Right atrium auricular region (tissue), 2 donors: ENCODE results near the gene CD300A. TPM values are rescaled to one million over a fixed set of nuclear protein-coding genes. Genes with fewer than 3 reads are reported as not detected.

Source experiments
- DNase-seq: peaks from one replicate; pipeline ENCODE4 v3.0.0-alpha.2; 2019; ENCODE audit warnings: low spot score
- H3K27ac ChIP-seq, 2 donors: fragments of 200-600 bp; sonication (generic); 1 replicate in 1 of 2; 2 replicates in 1 of 2; pipeline ENCODE4 v1.5.1; 2016 to 2019
- H3K27me3 ChIP-seq, 2 donors: fragments of 200-600 bp; sonication (generic); one replicate each; pipeline versions ENCODE4 v1.5.1 to v1.6.0; 2017 to 2019
- H3K36me3 ChIP-seq: fragments of 200-600 bp; sonication (generic); one replicate; pipeline ENCODE4 v1.5.1; 2016
- H3K4me1 ChIP-seq, 2 donors: fragments of 200-600 bp; sonication (generic); one replicate each; pipeline versions ENCODE4 v1.5.1 to v1.6.0; 2017 to 2019
- H3K4me3 ChIP-seq, 2 donors: fragments of 200-600 bp; sonication (generic); 1 replicate in 1 of 2; 2 replicates in 1 of 2; pipeline ENCODE4 v1.5.1; 2017 to 2019; ENCODE audit warnings: mild to moderate bottlenecking in 1 of 2, moderate library complexity in 1 of 2
- H3K9me3 ChIP-seq, 2 donors: fragments of 200-600 bp; sonication (generic); one replicate each; pipeline ENCODE4 v1.5.1; 2019
- CTCF ChIP-seq, 2 donors: fragments of 200-600 bp; sonication (generic); IDR thresholded peaks; one replicate each; pipeline ENCODE4 v1.5.1; 2019; ENCODE audit warnings: antibody characterized with exemption in 2 of 2
- total RNA-seq, 2 donors: library from RNA; depleted of rRNA; stranded (reverse); fragments of >200 nt; gene quantifications; one replicate each; pipeline ENCODE4 v1.1.0, GENCODE V29; 2016

CD300A gene
- total RNA-seq, 2 donors from 2014 or later: 2.0 to 7.8 TPM

GRCh38 chr17:74447628-74448159 lies 18.7 kb upstream of the CD300A start:
- Histone ChIP-seq H3K36me3 (no peaks in the 10 kb centered on the region), H3K27me3 (no peaks in the 10 kb centered on the region), H3K27ac (peak overlapping the region; percentile 66 to 78), H3K4me1 (peaks cover 0 to 59% of the 10 kb centered on the region in 2 donors), H3K4me3 (no peak overlapping the region), H3K9me3 (no peaks in the 10 kb centered on the region)
- DNase-seq: no peak
- TF ChIP-seq CTCF (IDR thresholded peaks at IDR 0.05): no peak

- peaks cover 0 to 59% of the 10 kb centered on the region in 2 donors for H3K4me1 ChIP-seq
Observed at GRCh38 chr17:74448756-74449155, 17.7 kb upstream of the CD300A start.

DNA sequence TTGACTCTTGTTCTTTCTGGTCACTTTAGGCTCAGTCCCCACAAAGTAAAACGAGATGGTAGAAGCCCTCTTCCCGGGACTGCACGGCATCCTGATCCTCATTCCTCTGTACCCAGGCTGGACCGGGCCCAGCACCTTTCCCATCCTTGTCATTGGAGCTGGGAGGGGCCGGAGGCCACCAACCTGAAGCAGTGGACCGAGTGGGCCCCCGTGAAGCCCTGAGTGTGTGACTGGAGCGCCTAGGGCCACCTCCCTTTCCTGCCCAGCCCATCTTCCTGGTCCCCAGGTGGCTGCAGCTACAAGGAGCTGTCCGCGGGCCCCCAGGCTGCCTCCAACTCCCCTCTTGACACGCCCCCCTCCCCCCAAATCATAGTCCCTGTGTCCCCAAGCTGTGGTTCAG lies 17.1 kb upstream of the CD300A start:
- H3K36me3 ChIP-seq: no peaks in the 10 kb centered on the region
- H3K27me3 ChIP-seq: no peaks in the 10 kb centered on the region
- H3K4me1 ChIP-seq: peaks cover 0 to 56% of the 10 kb centered on the region in 2 donors
- H3K27ac ChIP-seq: peak overlapping the region; percentile 38 to 60
- no peak for DNase-seq
- no peak overlapping the region for H3K4me3 ChIP-seq
- TF ChIP-seq CTCF (IDR thresholded peaks at IDR 0.05): no peak
- no peaks in the 10 kb centered on the region for H3K9me3 ChIP-seq

More at GRCh38 chr17:74448756-74449155, 17.7 kb upstream of the CD300A start:
- H3K27ac ChIP-seq: peak overlapping the region; percentile 38 to 60
- DNase-seq: no peak
- no peaks in the 10 kb centered on the region for H3K9me3 ChIP-seq
- no peak overlapping the region for H3K4me3 ChIP-seq
- no peak for TF ChIP-seq CTCF (IDR thresholded peaks at IDR 0.05)
- no peaks in the 10 kb centered on the region for H3K27me3 ChIP-seq
- H3K36me3 ChIP-seq: no peaks in the 10 kb centered on the region

GRCh38 chr17:74449773-74450172 lies 16.7 kb upstream of the CD300A start:
- Histone ChIP-seq H3K27ac (peak overlapping the region; percentile 38 to 60), H3K4me3 (no peak overlapping the region), H3K27me3 (no peaks in the 10 kb centered on the region), H3K9me3 (no peaks in the 10 kb centered on the region), H3K36me3 (no peaks in the 10 kb centered on the region), H3K4me1 (peaks cover 0 to 56% of the 10 kb centered on the region in 2 donors)
- no peak for DNase-seq
- TF ChIP-seq CTCF (IDR thresholded peaks at IDR 0.05): no peak

GRCh38 chr17:74450231-74450630 lies 16.2 kb upstream of the CD300A start:
- no peak overlapping the region for H3K4me3 ChIP-seq
- no peaks in the 10 kb centered on the region for H3K9me3 ChIP-seq
- DNase-seq: peak; percentile 55
- H3K27ac ChIP-seq: peak overlapping the region; percentile 38 to 60
- H3K36me3 ChIP-seq: no peaks in the 10 kb centered on the region
- H3K4me1 ChIP-seq: peaks cover 0 to 56% of the 10 kb centered on the region in 2 donors
- no peak for TF ChIP-seq CTCF (IDR thresholded peaks at IDR 0.05)
- H3K27me3 ChIP-seq: no peaks in the 10 kb centered on the region

- TF ChIP-seq CTCF (IDR thresholded peaks at IDR 0.05): no peak
- Histone ChIP-seq H3K27ac (peak overlapping the region in 1 of 2 donors; percentile 88), H3K4me1 (peaks cover 0 to 52% of the 10 kb centered on the region in 2 donors), H3K9me3 (no peaks in the 10 kb centered on the region), H3K4me3 (no peak overlapping the region), H3K27me3 (no peaks in the 10 kb centered on the region), H3K36me3 (no peaks in the 10 kb centered on the region)
- DNase-seq: peak; percentile 56
Observed at GRCh38 chr17:74450925-74451403, 15.5 kb upstream of the CD300A start.
